OCI-LY3 (cell line): Measurements from ENCODE around the gene POLDIP2.

Source experiments
- CTCF ChIP-seq: fragments of 200-600, 300-600 bp; sonication (generic); IDR thresholded peaks from 2 replicates; pipeline ENCODE4 v1.5.1; 2014; ENCODE audit warnings: antibody characterized with exemption, low read length, low read depth
- EZH2phosphoT487 ChIP-seq: fragments of 200-600 bp; shearing (Covaris generic); IDR thresholded peaks from 2 replicates; pipeline ENCODE4 v1.6.1; 2018; ENCODE audit warnings: antibody characterized with exemption, mixed run types, low read depth

- TF ChIP-seq CTCF (no peak), EZH2phosphoT487 (no peak)
Observed at GRCh38 chr17:28328325-28328724, 29.0 kb downstream of the POLDIP2 start.
